Immature natural killer cell (primary cell): ENCODE results near the gene PDGFRB. TPM values are rescaled to one million over a fixed set of nuclear protein-coding genes. Genes with fewer than 3 reads are reported as not detected.
A peak's percentile ranks its signal among the peaks of the same experiment; 100 is the strongest.

ENCODE experiments used
- DNase-seq, 3 donors: peaks; one replicate each; pipeline ENCODE4 v3.0.0; 2022; ENCODE audit warnings: mixed read lengths in 1 of 3
- H3K27ac Mint-ChIP-seq, 6 donors: one replicate each; pipeline ENCODE4 v1.8.0; 2020; ENCODE audit warnings: mixed read lengths in 6 of 6, mild to moderate bottlenecking in 5 of 6, inconsistent platforms in 4 of 6, moderate library complexity in 3 of 6
- H3K27me3 Mint-ChIP-seq, 3 donors: one replicate each; pipeline ENCODE4 v1.8.0; 2020 to 2021; ENCODE audit warnings: low read depth in 3 of 3, mild to moderate bottlenecking in 3 of 3, mixed read lengths in 3 of 3, moderate library complexity in 3 of 3, inconsistent platforms in 1 of 3
- H3K36me3 Mint-ChIP-seq, 3 donors: one replicate each; pipeline ENCODE4 v1.8.0; 2020; ENCODE audit warnings: mixed read lengths in 3 of 3, inconsistent platforms in 2 of 3, mild to moderate bottlenecking in 2 of 3
- H3K4me1 Mint-ChIP-seq, 2 donors: one replicate each; pipeline ENCODE4 v1.8.0; 2020; ENCODE audit warnings: inconsistent platforms in 2 of 2, mild to moderate bottlenecking in 2 of 2, mixed read lengths in 2 of 2, moderate library complexity in 1 of 2
- H3K4me3 Mint-ChIP-seq, 5 donors: one replicate each; pipeline ENCODE4 v1.8.0; 2020; ENCODE audit warnings: mild to moderate bottlenecking in 5 of 5, mixed read lengths in 5 of 5, inconsistent platforms in 3 of 5, moderate library complexity in 3 of 5
- H3K9me3 Mint-ChIP-seq, 6 donors: one replicate each; pipeline ENCODE4 v1.8.0; 2020; ENCODE audit warnings: mild to moderate bottlenecking in 6 of 6, mixed read lengths in 6 of 6, inconsistent platforms in 4 of 6, moderate library complexity in 3 of 6
- polyA plus RNA-seq, 3 donors: library from polyadenylated mRNA; unstranded; fragments of 300-500 nt; fragmentation: Illumina TruSeq; gene quantifications; one replicate each; pipeline ENCODE4 v1.2.3, GENCODE V29; 2021

The PDGFRB gene
- polyA plus RNA-seq, 3 donors from 2014 or later, result 6.4 to 18.9 (median 7.1) TPM

DNA sequence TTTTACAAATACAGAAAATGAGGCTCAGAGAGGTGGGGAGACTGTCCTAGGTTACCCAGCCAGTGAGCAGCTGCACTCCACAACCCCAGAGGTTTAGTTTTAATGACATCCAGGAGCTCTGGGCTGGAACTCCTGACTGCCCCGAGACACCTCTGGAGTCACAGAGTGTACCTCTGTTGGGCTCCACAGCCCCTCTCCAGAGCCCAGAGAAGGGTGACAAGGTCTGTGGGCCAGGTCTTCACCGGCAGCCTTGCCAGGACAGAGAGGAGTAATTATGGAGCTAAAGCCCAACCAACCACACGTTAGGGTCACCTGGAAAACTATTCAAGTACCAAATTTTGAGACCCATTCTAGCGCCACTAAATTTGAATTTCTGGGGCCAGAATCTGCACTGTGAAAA is 22.1 kb upstream of the PDGFRB start:
- H3K9me3 Mint-ChIP-seq, result no peaks in the 10 kb centered on the region
- no peak overlapping the region for H3K27ac Mint-ChIP-seq
- H3K27me3 Mint-ChIP-seq, result peaks cover 0 to 9% (median 6%) of the 10 kb centered on the region in 3 donors
- no peaks in the 10 kb centered on the region for H3K36me3 Mint-ChIP-seq
- no peak for DNase-seq
- H3K4me1 Mint-ChIP-seq, result no peaks in the 10 kb centered on the region
- no peak overlapping the region for H3K4me3 Mint-ChIP-seq

DNA sequence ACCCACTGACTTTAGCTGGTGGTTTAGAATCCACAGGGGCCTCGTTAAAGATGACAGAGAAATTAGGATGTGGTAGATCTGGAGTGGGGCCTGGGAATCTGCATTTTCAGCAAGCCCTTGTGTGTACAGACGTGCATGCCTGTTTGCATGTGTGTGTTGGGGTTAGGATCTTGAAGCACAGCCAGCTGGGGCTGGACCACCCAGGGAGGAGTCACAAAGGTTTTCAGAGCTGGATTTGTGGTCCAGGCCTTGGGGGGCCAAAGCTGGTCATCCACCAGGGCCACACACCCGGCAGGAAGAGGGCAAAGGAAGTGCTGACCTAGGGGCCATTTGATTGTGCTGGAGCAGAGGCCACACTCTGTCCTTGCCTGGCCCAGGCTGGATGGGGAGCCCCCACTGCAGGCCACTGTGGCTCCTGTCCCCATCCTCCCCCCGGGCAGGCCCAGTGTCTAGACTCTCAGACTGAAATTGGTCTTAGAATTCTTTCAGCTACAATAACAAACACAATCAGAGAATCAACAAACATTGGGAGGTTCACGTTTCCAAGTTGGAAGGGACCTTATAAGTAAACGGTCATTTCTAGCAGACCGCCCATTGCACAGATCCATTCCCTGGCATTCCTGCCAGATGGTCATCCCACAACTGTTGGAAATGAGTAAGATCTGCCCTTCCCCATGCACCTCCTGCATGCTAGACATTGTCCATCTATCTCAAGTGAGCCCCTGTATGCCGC is 21.3 kb upstream of the PDGFRB start:
- H3K4me1 Mint-ChIP-seq, result no peaks in the 10 kb centered on the region
- H3K27me3 Mint-ChIP-seq, result peaks cover 2 to 9% (median 6%) of the 10 kb centered on the region in 3 donors
- no peaks in the 10 kb centered on the region for H3K9me3 Mint-ChIP-seq
- H3K36me3 Mint-ChIP-seq, result no peaks in the 10 kb centered on the region
- no peak overlapping the region for H3K27ac Mint-ChIP-seq
- no peak for DNase-seq
- no peak overlapping the region for H3K4me3 Mint-ChIP-seq

GRCh38 chr5:150175536-150175935 is 19.9 kb upstream of the PDGFRB start:
- Mint-ChIP-seq H3K27me3 (peaks cover 2 to 9% (median 6%) of the 10 kb centered on the region in 3 donors), H3K9me3 (no peaks in the 10 kb centered on the region), H3K4me3 (no peak overlapping the region), H3K4me1 (no peaks in the 10 kb centered on the region), H3K36me3 (no peaks in the 10 kb centered on the region), H3K27ac (no peak overlapping the region)
- DNase-seq, result no peak

DNA sequence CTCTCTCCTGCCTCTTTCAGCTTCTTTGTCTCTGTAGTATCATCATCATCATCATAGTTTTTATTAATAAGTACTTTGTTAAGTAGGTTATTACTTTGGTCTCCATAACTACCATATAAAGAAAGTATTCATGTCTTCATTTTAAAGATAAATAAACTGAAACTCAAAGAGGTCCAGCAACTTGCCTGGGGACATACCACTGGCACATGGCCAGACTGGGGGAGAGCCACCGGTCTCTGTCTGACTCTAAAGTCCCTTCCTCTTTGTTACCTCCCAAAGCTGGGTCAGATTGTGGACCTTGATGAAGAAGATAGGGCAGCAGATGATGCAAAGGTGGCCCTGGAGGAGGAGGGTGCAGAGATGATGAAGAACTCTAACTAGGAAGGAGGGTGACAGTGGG is 19.4 kb upstream of the PDGFRB start:
- Mint-ChIP-seq H3K4me3 (no peak overlapping the region), H3K27ac (no peak overlapping the region), H3K36me3 (no peaks in the 10 kb centered on the region), H3K9me3 (no peaks in the 10 kb centered on the region), H3K27me3 (peaks cover 2 to 9% (median 9%) of the 10 kb centered on the region in 3 donors), H3K4me1 (no peaks in the 10 kb centered on the region)
- no peak for DNase-seq

- no peak overlapping the region for H3K4me3 Mint-ChIP-seq
- no peaks in the 10 kb centered on the region for H3K4me1 Mint-ChIP-seq
- H3K27ac Mint-ChIP-seq, result no peak overlapping the region
- DNase-seq, result no peak
- peaks cover 4 to 11% (median 9%) of the 10 kb centered on the region in 3 donors for H3K27me3 Mint-ChIP-seq
- H3K9me3 Mint-ChIP-seq, result no peaks in the 10 kb centered on the region
- no peaks in the 10 kb centered on the region for H3K36me3 Mint-ChIP-seq
Observed at GRCh38 chr5:150174285-150174684, 18.6 kb upstream of the PDGFRB start.

DNA sequence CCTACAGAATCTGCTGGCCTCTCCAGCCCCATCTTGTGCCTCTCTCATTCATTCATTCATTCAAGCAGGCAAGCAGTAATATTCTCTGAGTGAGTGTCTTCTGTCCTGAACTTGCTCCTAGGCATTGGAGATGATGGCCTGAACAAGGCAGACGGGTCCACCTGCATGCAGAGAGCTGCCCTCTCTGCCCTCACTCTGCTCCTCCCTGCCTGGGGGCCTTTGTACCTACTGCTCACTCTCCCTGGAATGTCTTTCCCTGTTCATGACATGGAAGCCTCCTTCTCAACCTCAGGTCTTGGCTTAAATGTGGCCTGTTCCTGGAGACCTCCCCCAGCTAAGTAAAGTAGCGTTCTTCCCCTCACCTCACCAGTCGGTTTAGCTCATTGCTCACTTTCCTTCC is 17.5 kb upstream of the PDGFRB start:
- Mint-ChIP-seq H3K9me3 (no peaks in the 10 kb centered on the region), H3K27me3 (peaks cover 8 to 12% (median 11%) of the 10 kb centered on the region in 3 donors), H3K36me3 (no peaks in the 10 kb centered on the region), H3K27ac (no peak overlapping the region), H3K4me1 (no peaks in the 10 kb centered on the region), H3K4me3 (no peak overlapping the region)
- DNase-seq, result no peak

DNA sequence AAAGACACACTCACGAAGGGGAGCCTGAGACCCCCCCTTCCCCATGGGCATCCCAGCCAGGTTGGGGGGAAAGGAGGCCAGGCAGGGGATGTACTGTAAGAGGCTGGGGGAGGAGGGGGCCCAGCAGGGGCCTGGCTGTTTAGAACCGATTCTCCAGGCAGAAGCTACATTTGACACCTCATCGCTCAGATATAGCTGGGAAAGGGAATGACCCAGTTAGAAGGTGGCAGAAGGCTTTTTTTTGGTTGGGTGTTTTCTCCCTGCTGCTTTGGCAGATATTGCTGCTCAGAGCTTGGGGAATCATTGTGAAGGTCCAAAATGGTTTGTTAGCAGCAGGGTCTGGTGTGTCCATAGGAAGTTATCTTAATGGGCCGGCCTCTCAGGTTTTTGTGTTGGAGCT is 16.9 kb upstream of the PDGFRB start:
- peaks cover 8 to 13% (median 12%) of the 10 kb centered on the region in 3 donors for H3K27me3 Mint-ChIP-seq
- no peak for DNase-seq
- H3K9me3 Mint-ChIP-seq, result no peaks in the 10 kb centered on the region
- H3K36me3 Mint-ChIP-seq, result no peaks in the 10 kb centered on the region
- H3K4me1 Mint-ChIP-seq, result no peaks in the 10 kb centered on the region
- H3K4me3 Mint-ChIP-seq, result no peak overlapping the region
- no peak overlapping the region for H3K27ac Mint-ChIP-seq

DNA sequence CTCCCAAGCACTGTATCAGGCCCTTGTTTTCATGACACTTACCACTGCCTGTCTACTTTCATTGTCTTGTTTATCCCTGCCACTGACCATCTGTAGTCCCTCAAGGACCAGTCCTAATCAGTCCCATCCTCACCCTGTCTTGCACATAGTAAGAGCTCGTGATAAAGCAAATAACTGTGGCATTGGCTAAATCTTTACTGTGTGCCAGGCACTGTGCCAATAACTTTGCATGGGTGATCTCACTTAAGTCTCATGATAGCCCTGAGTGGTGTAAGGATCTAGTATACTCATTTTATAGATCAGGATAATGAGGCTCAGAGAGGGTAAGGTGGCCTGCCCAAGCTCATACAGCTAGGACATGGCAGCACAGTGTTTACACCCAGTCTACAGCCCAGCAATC is 16.5 kb upstream of the PDGFRB start:
- no peak overlapping the region for H3K4me3 Mint-ChIP-seq
- no peaks in the 10 kb centered on the region for H3K36me3 Mint-ChIP-seq
- H3K27ac Mint-ChIP-seq, result no peak overlapping the region
- no peaks in the 10 kb centered on the region for H3K9me3 Mint-ChIP-seq
- DNase-seq, result no peak
- H3K27me3 Mint-ChIP-seq, result peaks cover 11 to 15% (median 12%) of the 10 kb centered on the region in 3 donors
- no peaks in the 10 kb centered on the region for H3K4me1 Mint-ChIP-seq

DNA sequence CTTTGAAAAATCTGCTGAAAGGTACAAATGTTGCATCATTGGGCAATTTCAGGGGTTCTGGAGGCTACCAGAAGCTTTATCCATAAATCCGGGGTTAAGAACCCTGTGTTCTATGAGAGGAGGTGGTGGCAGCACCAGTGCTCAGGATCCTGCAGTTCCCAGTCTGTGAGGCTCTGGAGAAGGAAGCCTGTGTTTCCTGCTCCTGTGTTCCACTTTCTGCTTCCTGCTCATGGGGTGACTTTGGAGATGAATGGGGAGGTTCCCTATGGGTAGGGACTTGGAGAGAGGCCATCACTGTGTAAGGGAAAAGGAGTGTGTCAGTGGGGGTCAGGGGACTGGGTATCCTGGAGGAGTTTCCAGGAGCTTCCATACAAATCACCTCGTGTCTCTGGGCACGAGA is 13.2 kb upstream of the PDGFRB start:
- Mint-ChIP-seq H3K27me3 (peaks cover 14 to 23% (median 18%) of the 10 kb centered on the region in 3 donors), H3K36me3 (peaks cover 0 to 6% (median 0%) of the 10 kb centered on the region in 3 donors), H3K4me3 (no peak overlapping the region), H3K27ac (no peak overlapping the region), H3K9me3 (no peaks in the 10 kb centered on the region), H3K4me1 (no peaks in the 10 kb centered on the region)
- no peak for DNase-seq

DNA sequence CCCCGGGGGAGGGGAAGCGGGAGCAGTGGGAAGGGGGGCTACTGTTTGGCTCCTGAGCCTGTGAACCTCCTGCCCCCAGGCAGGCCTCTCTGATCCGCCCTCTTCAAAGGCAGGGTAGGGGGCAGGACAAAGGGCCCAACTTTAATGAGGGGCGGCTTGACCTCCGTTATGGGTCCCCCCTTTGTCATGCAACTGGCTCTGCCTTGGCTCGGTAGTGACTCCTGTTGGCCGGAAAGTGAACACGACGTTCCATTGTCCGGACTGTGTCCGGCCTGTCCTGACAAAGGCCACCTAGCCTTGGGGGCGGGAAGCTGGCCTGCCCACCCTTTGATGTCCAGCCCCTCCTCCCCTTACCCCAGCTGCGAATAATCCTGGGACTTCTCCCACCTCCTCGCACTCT is 12.3 kb upstream of the PDGFRB start:
- H3K4me3 Mint-ChIP-seq, result no peak overlapping the region
- H3K4me1 Mint-ChIP-seq, result no peaks in the 10 kb centered on the region
- H3K36me3 Mint-ChIP-seq, result peaks cover 0 to 6% (median 0%) of the 10 kb centered on the region in 3 donors
- no peaks in the 10 kb centered on the region for H3K9me3 Mint-ChIP-seq
- no peak overlapping the region for H3K27ac Mint-ChIP-seq
- peaks cover 14 to 23% (median 15%) of the 10 kb centered on the region in 3 donors for H3K27me3 Mint-ChIP-seq
- no peak for DNase-seq

DNA sequence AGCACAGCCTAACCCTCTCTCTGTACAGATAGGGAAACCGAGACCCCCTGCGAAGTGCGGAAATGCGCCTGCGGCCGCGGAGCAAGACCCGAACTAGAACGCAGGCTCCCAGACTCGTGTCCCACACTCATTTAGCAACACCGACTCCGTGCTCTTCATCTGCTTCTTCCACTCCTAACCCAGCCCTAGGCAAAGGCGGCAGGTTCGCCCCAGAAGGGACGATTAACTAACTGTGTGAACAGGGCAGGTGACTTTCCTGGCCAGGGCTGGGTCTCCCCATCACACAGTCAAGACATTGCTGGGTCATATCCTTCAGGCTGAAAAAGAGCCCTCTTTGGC is 11.8 kb upstream of the PDGFRB start:
- DNase-seq, result no peak
- Mint-ChIP-seq H3K9me3 (no peaks in the 10 kb centered on the region), H3K27me3 (peaks cover 14 to 24% (median 15%) of the 10 kb centered on the region in 3 donors), H3K27ac (no peak overlapping the region), H3K4me3 (peak overlapping the region in 1 of 5 donors; percentile 53), H3K36me3 (peaks cover 0 to 6% (median 0%) of the 10 kb centered on the region in 3 donors), H3K4me1 (no peaks in the 10 kb centered on the region)

- H3K4me3 Mint-ChIP-seq, result peak within 1 kb of the TSS in 1 of 5 donors; percentile 53
- H3K4me1 Mint-ChIP-seq, result no peaks in the 10 kb centered on the region
- no peak within 1 kb of the TSS for H3K27ac Mint-ChIP-seq
Observed at GRCh38 chr5:150166650-150167511, 11.2 kb upstream of the PDGFRB start, which contains the start of gene CDX1. Gene CDX1 (plus strand): TSS chr5:150166778. CDS start chr5:150166877, 99 bp downstream.

DNA sequence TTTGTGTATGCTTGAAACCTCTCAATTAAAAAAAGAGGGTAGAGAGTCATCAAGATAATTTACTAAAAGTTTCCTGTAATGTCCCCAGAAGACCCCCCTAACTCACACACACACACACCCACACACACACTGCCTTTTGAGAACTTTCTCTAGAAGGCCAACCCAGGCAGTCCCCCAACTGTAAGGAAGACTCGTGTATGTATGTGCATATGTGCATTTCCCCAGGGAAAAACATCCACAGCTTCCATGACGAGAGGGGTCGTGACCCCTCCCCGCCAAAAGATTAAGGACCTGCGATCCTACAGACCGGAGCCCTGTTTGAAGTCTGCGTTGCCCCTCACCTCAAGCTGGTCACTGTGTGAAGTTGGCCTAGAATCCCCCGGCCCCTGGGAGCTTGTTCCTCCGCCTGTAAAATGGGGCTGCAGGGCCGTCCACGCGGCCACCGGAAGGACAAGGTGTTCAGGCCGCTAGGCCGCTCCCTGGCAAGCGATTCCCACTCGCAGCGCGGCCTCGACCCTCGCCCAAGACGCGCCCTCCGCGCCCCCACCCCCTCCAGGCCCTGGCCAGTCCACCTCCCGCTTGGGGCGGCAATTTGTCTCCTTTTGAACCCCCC is 10.5 kb upstream of the PDGFRB start:
- Mint-ChIP-seq H3K27ac (no peak overlapping the region), H3K27me3 (peaks cover 14 to 22% (median 15%) of the 10 kb centered on the region in 3 donors), H3K4me1 (no peaks in the 10 kb centered on the region), H3K36me3 (peaks cover 0 to 6% (median 0%) of the 10 kb centered on the region in 3 donors), H3K9me3 (no peaks in the 10 kb centered on the region), H3K4me3 (no peak overlapping the region)
- DNase-seq, result no peak

More at GRCh38 chr5:150166650-150167511, 11.2 kb upstream of the PDGFRB start, which contains the start of gene CDX1:
- Mint-ChIP-seq H3K36me3 (peaks cover 0 to 6% (median 0%) of the 10 kb centered on the region in 3 donors), H3K27me3 (peaks cover 14 to 22% (median 15%) of the 10 kb centered on the region in 3 donors), H3K9me3 (no peaks in the 10 kb centered on the region)
- no peak for DNase-seq
